GM18870 (cell line): ENCODE measurements around the gene BICD1.

ENCODE experiments used
- ATAC-seq: cut with Tn5 transposase; IDR thresholded peaks from one replicate; pipeline ENCODE4 v1.9.1; 2021; ENCODE audit warnings: moderate library complexity; ENCODE audit not compliant: unreplicated experiment

BICD1 gene

DNA sequence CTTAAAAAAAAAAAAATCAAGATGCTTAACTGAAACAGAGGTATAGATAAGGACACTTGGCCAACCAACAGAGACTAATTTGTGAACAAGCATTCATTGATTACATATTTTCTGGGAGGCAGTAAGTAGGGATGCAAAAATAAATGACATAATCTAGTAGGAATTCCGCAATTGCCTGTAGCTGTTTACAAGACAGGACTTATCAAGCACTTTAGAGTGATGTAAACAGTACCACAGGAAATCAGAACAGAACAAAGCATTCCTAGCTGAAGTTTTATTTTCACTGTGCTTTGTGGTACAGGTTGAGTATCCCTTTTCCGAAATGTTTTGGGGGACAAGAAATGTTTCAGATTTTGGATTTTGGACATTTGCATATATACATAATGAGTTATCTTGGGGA, 224.5 kb downstream of the BICD1 start:
- ATAC-seq = no peak

DNA sequence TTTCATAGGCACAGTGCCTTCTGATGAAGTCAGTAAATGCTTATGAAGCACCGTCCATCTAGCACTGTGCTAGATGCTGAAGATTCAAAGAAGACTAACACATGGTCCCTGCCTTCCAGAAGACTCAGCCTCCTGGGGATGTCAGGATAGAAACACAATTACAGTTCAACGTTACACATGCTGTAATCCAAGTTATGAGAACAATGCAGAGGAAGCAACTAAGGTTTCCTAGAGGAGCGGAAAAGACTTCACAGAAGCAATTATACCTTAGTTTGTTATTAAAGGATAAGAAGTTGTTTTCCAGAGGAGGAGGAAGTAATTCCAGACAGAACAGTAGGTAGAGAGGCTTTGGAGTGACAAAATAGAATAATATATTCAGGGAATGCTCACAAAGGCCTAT, 225.8 kb downstream of the BICD1 start:
- ATAC-seq = no peak

DNA sequence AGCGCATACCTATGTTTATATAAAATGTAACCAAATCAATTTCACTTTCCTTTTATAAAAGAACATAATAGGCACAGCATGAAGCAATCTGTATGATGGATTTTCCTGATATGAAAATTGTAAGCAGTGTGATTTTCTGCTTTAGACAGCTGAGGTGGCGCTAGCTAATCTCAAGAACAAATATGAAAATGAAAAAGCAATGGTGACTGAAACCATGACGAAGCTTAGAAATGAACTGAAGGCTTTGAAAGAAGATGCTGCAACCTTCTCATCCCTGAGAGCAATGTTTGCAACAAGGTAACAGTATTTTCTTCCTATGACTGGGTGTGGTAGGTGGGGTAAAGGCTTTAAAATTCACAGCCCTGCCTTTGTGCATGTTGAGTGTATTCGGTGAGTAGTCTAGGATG, 227.7 kb downstream of the BICD1 start:
- no peak for ATAC-seq

DNA sequence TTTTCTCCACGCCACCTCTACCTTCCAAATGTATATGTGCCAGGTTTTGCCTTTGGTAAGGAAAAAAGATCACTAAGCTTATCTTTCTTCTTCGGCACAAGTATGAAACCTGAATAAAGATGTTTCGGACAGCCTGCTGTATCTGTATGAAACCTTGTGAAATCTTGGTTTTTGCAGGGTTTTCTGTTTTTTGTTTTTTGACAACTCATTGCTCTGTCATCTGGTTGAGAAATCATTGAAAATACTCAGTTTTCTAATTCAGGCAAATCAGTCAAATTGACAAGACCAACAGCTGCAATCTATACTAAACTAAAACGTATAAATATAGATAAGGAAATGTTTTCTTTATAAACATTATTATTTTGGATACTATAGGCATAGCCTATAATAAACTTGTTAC, 229.6 kb downstream of the BICD1 start:
- no peak for ATAC-seq

DNA sequence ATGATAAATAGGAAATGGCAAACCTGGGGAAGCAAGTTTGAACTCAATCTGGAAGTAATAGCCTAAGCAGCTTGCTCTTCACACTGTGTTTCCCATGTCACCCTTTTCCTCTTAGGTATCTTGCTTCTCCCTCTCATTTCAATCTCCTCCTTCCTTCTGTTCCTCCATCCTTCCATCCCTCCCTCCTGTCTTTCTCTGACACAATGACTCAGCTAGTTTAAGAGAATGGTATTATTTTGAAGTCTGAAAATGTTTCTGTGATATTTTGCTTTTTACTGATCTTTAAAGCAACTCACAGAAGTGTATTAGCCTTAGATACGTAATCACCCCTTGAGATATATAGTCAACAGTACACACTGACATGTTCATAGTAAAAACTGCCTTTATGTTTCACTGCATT, 236.8 kb downstream of the BICD1 start:
- ATAC-seq = no peak

DNA sequence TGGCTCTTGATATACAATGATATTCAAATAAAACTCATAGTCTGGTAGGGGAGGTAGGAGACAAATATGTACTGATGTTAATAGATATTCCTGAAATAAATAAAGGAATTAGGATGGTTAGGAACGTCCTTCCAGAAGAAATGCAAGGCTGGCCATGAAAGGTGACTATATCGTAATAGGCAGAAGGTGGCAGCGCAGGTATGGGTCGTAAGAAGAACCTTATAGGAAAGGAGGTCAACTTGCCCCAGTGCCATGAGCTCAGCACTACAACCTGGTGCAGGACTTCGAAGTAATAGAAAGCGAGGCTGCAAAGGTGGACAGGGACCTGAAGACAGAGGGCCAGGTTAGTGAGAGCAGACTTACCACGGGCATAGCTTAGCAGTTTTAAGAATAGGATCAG, 237.4 kb downstream of the BICD1 start:
- ATAC-seq = no peak

DNA sequence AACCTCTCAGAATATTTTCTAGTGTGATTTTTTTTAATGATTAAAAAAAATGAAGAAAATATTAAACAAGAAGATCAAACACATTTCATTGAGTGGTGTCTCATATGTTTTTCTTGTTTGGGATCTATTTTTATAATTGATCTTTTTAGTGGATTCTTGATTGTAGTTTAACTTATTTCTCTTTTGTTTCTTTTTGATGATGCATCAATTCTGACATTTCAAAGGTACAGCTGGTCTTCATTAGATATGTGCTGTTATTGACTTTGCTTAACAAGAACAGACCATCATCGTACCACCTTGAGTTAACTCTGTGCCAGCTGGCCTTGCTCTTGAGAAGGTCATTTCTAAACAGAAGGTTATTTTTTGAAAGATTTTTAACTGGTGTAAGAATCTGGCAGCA, 246.9 kb downstream of the BICD1 start:
- ATAC-seq = no peak

DNA sequence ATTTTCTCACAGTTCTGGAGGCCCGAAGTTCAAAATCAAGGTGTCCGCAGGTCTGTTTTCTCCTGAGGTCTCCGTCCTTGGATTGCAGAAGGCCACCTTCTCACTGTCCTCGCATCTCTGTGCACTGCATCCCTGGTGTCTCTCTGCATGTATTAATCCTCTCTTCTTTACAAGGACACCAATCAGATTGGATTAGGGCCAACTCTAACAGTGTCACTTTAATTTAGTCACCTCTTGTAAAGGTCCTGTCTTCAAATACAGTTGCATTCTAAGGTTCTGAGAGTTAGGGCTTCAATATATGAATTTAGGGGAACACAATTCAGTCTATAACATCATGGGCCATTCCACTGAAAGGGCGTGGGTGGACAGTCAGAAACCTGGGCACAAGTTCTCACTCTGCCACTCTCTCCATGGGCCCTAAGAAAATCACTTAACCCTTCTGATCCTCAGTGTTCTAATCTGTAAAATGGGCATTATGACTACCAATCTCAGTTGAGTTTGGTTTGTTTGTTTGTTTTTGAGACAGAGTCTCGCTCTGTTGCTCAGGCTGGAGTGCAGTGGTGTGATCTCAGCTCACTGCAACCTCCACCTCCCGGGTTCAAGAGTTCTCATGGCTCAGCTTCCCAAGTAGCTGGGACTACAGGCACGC, 251.1 kb downstream of the BICD1 start:
- ATAC-seq = no peak

DNA sequence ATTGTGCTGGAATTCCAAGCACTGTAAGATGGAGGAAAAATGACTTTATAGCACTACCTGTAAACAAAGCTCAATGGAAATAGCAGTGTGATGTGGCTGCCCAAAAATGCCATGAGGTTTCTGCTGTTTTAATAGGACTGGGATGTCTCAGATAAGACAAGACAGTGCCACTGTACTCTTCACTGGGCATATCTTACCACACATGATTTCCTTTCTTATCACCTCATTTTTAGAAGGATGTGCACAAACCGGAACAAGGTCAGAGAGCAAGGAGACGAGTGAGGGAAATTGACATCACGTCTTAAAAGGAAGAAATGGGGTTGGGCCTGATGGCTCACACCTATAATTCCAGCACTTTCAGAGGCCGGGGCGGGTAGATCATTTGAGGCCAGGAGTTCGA, 254.3 kb downstream of the BICD1 start:
- no peak for ATAC-seq

DNA sequence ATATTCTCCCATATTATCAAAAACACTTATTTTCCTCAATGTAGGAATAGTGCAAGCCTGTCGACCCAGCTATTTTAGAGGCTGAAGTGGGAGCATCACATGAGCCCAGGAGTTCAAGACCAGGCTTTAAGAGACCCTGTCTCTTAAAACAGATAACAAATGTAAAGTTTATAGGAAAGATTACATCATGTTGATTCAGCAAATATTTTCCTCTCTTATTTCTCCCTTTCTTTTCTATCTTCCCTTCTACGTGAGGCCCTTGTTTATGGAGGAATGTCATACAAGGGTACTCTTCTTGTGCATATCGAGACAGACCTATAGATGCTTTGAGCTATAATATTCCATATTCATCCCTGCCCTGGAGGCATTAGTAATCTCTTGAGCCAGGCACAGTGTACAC, 256.2 kb downstream of the BICD1 start:
- ATAC-seq = no peak

DNA sequence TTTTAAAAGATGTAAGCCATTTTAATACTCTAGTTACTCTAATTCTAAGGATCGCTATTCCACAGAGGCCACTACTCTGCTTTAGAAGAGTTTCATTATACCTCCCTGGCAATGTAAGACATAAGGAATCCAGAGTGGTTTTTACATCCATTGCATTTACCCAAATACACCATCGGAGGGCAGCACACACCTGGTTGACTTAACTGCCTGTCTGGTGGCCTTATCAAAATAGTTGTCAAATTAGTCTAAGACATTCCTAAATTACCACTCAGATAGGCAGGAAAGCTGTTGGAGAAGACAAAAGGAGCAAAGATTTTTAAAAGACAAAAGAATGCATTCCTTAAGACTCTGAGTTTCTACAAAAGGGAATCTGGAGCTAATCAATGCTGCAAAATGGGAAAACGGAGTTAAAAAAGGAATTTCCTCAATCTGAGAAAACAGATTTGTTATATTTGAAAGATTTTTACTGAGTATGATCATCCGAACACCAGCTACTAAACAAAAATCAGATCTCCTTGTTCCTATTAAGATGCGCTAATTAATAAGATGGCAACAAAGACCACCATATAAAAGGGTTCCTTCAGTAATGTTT, 258.9 kb downstream of the BICD1 start:
- no peak for ATAC-seq

DNA sequence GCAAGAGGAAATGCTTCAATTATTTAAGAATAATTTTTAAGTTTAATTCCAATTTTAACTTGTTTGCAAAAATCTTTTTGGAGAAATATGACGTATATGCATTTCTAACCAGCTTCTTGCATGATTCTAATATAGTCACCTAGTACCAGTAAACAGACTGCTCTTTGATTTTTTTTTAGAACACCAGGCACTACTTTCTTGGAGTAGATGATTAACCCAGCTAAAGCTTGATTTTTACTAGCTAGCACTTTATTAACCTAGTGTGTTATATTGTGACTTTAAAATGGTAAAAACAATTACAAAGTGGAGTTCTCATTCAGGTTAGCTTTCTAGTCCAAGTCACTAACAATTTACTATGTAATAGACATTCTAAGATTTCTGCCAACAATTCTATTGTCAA, 260.1 kb downstream of the BICD1 start:
- ATAC-seq = no peak

DNA sequence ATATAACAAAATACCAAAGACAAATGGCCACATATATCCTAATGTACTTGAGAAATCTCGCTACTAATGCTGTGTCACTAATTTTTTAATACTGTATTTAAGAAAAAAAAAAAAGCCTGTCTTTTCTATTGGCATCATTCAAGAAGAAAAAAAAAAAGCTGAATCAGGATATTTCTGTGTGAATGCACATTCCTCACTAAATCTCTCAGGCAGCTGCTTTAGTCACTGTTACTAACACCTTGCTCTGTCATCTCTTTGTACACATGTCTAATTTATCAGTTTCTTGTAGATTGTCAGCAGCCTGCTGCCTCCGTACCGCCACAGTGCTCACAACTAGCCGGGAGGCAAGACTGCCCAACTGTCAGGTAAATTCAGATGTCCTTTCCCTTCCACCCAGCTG, 260.7 kb downstream of the BICD1 start:
- ATAC-seq = no peak

DNA sequence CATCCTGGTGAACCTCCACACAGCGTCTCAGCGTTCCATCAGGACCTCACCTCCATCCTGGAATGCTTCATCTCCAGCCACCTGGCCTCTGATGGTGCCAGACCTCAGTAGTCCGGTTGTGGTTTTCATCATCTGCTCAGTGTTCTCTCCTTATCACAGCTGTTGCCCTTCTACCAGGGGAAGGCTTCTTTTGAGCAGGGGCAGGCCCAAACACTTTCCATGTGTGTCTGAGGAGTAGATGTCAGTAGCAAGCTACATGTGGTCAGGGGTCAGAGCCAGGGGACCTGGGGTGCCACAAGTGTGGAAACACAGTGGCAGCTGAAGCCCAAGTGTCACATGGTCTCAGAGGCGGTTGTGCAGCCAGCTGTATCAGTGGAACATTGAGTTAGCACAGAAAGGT, 262.6 kb downstream of the BICD1 start:
- ATAC-seq = no peak

DNA sequence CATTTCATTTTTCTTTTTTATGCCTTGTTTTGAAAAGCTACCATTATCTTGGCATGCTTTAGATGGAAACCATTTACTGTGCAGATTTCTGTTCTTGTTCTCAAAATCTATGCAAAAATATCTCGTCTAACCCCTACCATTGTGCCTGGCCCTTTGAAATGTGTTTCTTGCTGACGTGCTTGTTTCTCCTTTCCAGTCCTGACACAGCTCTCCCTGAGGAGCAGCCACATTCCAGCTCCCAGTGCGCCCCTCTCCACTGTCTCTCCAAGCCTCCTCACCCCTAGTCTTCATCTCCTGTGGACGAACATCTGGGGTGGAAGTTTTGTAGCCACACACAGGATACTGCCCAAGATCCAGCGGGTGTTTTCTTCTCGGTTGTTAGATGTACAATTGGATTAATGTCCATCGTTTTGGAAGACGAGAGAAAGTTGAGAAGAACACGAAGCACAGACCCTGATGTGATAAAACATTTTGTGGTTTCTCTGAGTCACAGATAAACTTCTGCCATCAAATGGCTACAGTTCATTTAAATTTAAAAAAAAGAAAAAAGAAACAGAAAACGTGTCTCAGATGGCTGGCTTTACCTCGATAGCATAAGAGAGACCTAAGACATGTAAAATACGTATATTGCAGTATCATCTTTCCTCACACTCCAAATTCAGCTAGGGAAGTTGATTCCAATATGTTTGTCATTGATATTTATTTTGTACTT, 270.9 kb downstream of the BICD1 start:
- ATAC-seq = no peak

DNA sequence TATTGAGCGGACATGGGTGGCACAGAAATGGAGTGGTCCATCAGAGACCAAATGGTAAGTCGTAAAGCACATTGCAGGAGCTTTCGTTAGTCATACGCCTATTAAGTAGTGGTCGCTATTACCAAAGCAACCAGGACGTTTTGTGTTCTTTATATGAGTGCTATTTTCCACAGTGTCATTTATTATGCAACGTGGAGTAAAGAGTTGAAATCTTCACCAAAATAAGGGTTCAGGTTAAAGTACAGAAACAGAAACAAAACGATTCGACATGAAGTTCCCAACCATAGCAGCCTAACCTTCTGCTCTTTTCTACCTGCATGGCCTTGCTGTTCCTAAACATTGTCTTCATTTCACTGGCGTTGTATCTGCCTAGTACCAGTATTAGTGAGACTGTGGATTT, 272.6 kb downstream of the BICD1 start:
- ATAC-seq = no peak

DNA sequence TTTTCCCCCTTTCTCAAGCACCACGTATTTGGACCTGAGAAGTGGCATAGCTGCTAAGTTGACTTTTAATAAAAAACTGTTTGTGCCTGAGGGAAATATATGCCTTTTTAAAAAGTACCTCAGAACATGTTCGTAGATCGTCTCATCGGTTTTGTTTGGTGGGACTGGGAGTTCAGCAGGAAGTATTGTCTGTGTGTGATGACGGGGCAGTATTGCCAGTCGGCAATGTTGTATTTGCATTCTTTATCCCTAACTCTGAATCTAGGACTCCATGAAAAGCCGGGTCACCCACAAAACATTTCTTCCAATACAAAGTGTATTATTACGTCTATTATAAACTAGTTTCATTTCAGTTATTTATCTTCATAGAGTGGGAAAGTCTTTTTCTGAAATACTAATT, 273.0 kb downstream of the BICD1 start:
- no peak for ATAC-seq

DNA sequence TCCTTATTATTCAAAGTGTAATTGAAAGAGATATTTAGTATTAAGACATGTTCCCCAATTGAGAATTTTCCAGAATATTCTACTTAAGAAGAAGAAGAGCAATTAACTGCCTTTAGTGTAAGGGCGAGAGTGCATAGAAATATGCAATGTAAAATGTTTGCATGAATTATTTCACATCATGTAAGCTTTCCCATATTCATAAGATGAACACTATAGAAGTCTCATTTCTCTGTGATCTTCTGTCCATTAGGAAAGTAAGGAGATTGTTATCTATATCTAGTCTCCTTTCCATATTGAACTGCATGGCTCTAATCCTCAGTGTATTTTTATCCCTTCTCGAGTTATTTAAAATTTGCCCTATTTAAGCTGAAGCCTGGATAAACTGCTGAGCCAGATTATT, 275.6 kb downstream of the BICD1 start:
- ATAC-seq = no peak

DNA sequence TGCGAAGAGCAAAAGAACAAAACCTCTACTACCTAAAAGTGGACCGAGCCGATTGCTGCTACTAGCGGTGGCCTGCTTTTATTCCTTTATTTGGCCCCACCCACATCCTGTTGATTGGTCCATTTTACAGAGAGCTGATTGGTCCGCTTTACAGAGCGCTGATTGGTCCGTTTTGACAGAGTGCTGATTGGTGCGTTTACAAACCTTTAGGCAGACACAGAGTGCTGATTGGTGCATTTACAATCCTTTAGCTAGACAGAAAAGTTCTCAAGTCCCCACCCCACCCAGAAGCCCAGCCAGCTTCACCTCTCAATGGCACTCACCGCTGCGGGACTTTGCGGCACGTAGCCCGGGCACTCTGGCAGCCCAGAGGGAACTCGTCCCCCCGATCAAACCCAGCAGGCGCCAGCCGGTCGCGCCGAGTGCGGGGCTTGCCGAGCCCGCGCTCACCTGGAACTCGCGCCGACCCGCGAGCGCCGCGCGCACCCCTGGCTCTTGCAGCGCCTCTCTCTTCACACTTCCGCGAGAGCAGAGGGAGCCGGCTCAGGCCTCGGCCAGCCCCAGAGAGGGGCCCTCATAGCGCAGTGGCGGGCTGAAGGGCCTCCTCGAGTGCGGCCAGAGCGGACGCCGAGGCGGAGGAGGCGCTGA, 284.0 kb downstream of the BICD1 start:
- no peak for ATAC-seq

DNA sequence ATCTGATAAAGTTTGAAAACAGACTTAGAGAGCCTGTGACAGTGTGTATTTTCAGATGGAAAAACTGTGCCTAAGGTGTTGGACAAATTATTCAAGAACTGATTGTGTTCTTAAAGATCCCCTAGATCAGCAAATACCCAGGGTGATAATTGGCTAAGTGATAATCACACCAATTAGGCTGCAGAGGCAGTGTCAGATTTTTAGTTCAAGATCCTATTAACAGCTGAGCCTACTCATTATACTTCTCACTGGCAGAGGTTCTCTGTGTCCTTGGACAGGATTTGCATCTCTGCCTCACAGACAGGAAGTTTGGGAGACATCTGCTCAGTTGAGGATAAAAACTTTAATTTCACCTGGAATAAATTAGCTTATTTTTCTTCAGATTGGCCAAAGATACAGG, 288.4 kb downstream of the BICD1 start:
- no peak for ATAC-seq

DNA sequence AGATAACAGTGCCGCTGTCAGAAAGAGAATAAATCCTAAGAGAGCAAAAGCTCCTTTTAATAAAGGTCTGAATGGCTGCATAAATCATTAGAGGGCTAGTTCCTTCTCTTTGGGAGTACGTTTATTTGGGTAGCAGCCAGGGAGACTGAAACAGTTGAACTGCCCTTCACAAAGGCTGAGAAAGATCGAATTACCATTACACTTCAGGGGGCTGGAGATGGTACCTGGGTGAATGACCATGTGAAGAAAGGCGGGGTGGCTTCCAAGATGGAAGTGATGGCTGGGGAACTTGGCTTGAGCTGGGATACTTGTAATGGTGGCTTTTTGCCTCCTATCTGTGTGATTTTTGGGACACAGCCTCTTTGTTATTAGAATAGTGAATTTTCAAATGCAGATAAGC, 291.0 kb downstream of the BICD1 start:
- ATAC-seq = no peak

DNA sequence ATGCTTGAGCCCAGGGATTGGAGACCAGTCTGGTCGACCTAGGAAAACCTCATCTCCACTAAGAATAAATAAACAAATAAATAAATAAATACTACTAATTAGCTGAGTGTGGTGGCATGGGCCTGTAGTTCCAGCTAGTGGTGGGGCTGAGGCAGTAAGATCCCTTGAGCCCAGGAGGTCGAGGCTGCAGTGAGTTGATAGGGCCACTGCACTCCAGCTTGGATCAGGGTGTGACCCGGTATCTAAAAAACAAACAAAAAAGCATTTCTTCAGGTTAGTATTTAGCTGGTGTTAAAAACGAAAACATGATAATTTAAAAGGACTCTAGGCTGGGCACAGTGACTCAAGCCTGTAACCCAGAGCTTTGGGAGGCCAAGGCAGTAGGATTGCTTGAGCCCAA, 291.5 kb downstream of the BICD1 start:
- no peak for ATAC-seq
